Activated T-helper 1 cell treated with anti-CD3 and anti-CD28 coated beads, Interleukin-12 subunit alpha, Interleukin-12 subunit beta, Interleukin-2, Interleukin-4 antibody, amounts not matched to agents 30 ng/mL and 10 ng/mL and 1 ng/mL, durations not matched to agents 14 hours and 24 hours and 36 hours (primary cell): ENCODE data around the gene TLCD3B. TPM values are rescaled to one million over a fixed set of nuclear protein-coding genes. Genes with fewer than 3 reads are reported as not detected.
A peak's percentile ranks its signal among the peaks of the same experiment; 100 is the strongest.

Experiments
- DNase-seq: peaks from one replicate; pipeline ENCODE4 v3.0.0; 2021; ENCODE audit warnings: low spot score
- H3K27ac Mint-ChIP-seq: one replicate; pipeline ENCODE4 v1.8.0; 2021; ENCODE audit warnings: mild to moderate bottlenecking, mixed read lengths
- H3K27me3 Mint-ChIP-seq: one replicate; pipeline ENCODE4 v1.8.0; 2022; ENCODE audit warnings: mild to moderate bottlenecking, moderate library complexity, mixed read lengths; ENCODE audit not compliant: insufficient read depth
- H3K36me3 Mint-ChIP-seq: one replicate; pipeline ENCODE4 v1.8.0; 2021; ENCODE audit warnings: low read depth, mixed read lengths
- H3K4me1 Mint-ChIP-seq: one replicate; pipeline ENCODE4 v1.8.0; 2021; ENCODE audit warnings: low read depth, mixed read lengths
- H3K4me3 Mint-ChIP-seq: one replicate; pipeline ENCODE4 v1.8.0; 2021; ENCODE audit warnings: mild to moderate bottlenecking, moderate library complexity, mixed read lengths
- H3K9me3 Mint-ChIP-seq: one replicate; pipeline ENCODE4 v1.8.0; 2021; ENCODE audit warnings: mixed read lengths
- intact Hi-C: fragments of 100-400 bp; cut with micrococcal nuclease; formaldehyde crosslinking; loops from one replicate; pipeline ENCODE4 v1.15.1; 2024
- total RNA-seq: library from RNA; stranded (reverse); gene quantifications from 2 replicates; pipeline ENCODE4 v1.2.3, GENCODE V29; 2022

Gene TLCD3B, protein sequence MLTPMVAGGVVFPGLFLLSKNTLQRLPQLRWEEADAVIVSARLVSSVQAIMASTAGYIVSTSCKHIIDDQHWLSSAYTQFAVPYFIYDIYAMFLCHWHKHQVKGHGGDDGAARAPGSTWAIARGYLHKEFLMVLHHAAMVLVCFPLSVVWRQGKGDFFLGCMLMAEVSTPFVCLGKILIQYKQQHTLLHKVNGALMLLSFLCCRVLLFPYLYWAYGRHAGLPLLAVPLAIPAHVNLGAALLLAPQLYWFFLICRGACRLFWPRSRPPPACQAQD
- 1.6 and 1.9 TPM in 2 replicates for total RNA-seq

- intact Hi-C loops, result no loop called here
- Mint-ChIP-seq H3K36me3 (no peaks in the 10 kb centered on the region), H3K4me1 (peaks cover 16% of the 10 kb centered on the region), H3K9me3 (no peaks in the 10 kb centered on the region), H3K27me3 (peaks cover 50% of the 10 kb centered on the region), H3K27ac (peak within 1 kb of the TSS; percentile 38), H3K4me3 (no peak within 1 kb of the TSS)
- no peak for DNase-seq
Measured at GRCh38 chr16:30030841-30031413, at the start of gene TLCD3B. TLCD3B (minus strand) TSS chr16:30031271; CDS start chr16:30030527, 744 bp downstream.

GRCh38 chr16:30079480-30079879 lies 48.4 kb upstream of the TLCD3B start:
- H3K4me3 Mint-ChIP-seq, result peak overlapping the region; percentile 24
- intact Hi-C loops, result no loop called here
- peaks cover 39% of the 10 kb centered on the region for H3K4me1 Mint-ChIP-seq
- H3K27ac Mint-ChIP-seq, result no peak overlapping the region
- H3K36me3 Mint-ChIP-seq, result peaks cover 39% of the 10 kb centered on the region
- H3K27me3 Mint-ChIP-seq, result no peaks in the 10 kb centered on the region
- DNase-seq, result no peak
- no peaks in the 10 kb centered on the region for H3K9me3 Mint-ChIP-seq

GRCh38 chr16:30078744-30079143 lies 47.7 kb upstream of the TLCD3B start:
- H3K27me3 Mint-ChIP-seq, result no peaks in the 10 kb centered on the region
- no peak overlapping the region for H3K27ac Mint-ChIP-seq
- no peak overlapping the region for H3K4me3 Mint-ChIP-seq
- H3K36me3 Mint-ChIP-seq, result peaks cover 39% of the 10 kb centered on the region
- H3K4me1 Mint-ChIP-seq, result peaks cover 39% of the 10 kb centered on the region
- no peaks in the 10 kb centered on the region for H3K9me3 Mint-ChIP-seq
- no peak for DNase-seq
- intact Hi-C loops, result no loop called here

DNA sequence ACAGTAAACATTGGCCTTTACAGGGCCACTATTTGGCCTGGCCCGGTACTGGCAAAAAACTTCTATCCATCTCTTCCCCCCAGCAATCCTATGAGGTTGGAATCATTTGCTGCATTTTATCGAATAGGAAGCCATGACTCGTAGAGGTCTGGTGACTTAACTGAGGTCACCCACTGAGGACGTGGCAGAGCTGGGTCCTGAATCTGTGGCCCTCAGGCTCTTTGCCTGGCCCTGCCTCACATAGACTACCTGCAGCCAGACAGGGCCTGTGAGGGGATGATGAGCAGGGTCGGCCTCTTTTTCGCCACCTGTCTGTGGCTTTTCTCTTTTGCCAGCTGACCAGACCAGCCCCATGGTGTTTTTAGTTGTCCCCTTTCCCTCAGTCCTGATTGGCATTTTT lies 46.6 kb upstream of the TLCD3B start:
- no peaks in the 10 kb centered on the region for H3K9me3 Mint-ChIP-seq
- H3K4me1 Mint-ChIP-seq, result peaks cover 39% of the 10 kb centered on the region
- peak overlapping the region; percentile 33 for H3K27ac Mint-ChIP-seq
- peak overlapping the region; percentile 97 for H3K4me3 Mint-ChIP-seq
- no peak for DNase-seq
- intact Hi-C loops, result no loop called here
- peaks cover 33% of the 10 kb centered on the region for H3K36me3 Mint-ChIP-seq
- H3K27me3 Mint-ChIP-seq, result no peaks in the 10 kb centered on the region

- Mint-ChIP-seq H3K4me3 (peak overlapping the region; percentile 97), H3K9me3 (no peaks in the 10 kb centered on the region), H3K27me3 (no peaks in the 10 kb centered on the region), H3K36me3 (peaks cover 34% of the 10 kb centered on the region), H3K27ac (peak overlapping the region; percentile 81), H3K4me1 (peaks cover 44% of the 10 kb centered on the region)
- DNase-seq, result no peak
- intact Hi-C loops, result loop anchor here (1.0 kb wide), 2 partner anchors 16 to 20 kb away; partner anchors contain the start of gene YPEL3
Measured at GRCh38 chr16:30076276-30076791, 45.3 kb upstream of the TLCD3B start.

- H3K4me1 Mint-ChIP-seq, result peaks cover 44% of the 10 kb centered on the region
- peaks cover 34% of the 10 kb centered on the region for H3K36me3 Mint-ChIP-seq
- peak within 1 kb of the TSS; percentile 96 for H3K27ac Mint-ChIP-seq
- H3K27me3 Mint-ChIP-seq, result no peaks in the 10 kb centered on the region
- intact Hi-C loops, result loop anchor here (1.0 kb wide), 3 partner anchors 10 to 21 kb away; partner anchors contain the start of genes ALDOA and YPEL3
- peak; percentile 92 for DNase-seq
- H3K4me3 Mint-ChIP-seq, result peak within 1 kb of the TSS; percentile 97
- no peaks in the 10 kb centered on the region for H3K9me3 Mint-ChIP-seq
Measured at GRCh38 chr16:30075503-30076275, 44.6 kb upstream of the TLCD3B start, which contains the start of gene PPP4C. PPP4C (plus strand) TSS chr16:30075994; CDS start chr16:30076378, 384 bp downstream.

- H3K4me1 Mint-ChIP-seq, result peaks cover 39% of the 10 kb centered on the region
- H3K27ac Mint-ChIP-seq, result no peak overlapping the region
- intact Hi-C loops, result no loop called here
- DNase-seq, result no peak
- H3K36me3 Mint-ChIP-seq, result peaks cover 45% of the 10 kb centered on the region
- no peaks in the 10 kb centered on the region for H3K9me3 Mint-ChIP-seq
- no peaks in the 10 kb centered on the region for H3K27me3 Mint-ChIP-seq
- no peak overlapping the region for H3K4me3 Mint-ChIP-seq
Measured at GRCh38 chr16:30070490-30070889, 39.4 kb upstream of the TLCD3B start.

- Mint-ChIP-seq H3K4me1 (peaks cover 36% of the 10 kb centered on the region), H3K9me3 (no peaks in the 10 kb centered on the region), H3K27me3 (no peaks in the 10 kb centered on the region), H3K27ac (peak overlapping the region; percentile 47), H3K36me3 (peaks cover 45% of the 10 kb centered on the region), H3K4me3 (no peak overlapping the region)
- DNase-seq, result no peak
- intact Hi-C loops, result loop anchor here (5.0 kb wide), 1 partner anchor 263 kb away; the partner anchor contains the start of gene MAZ
Measured at GRCh38 chr16:30069611-30070462, 38.8 kb upstream of the TLCD3B start.

DNA sequence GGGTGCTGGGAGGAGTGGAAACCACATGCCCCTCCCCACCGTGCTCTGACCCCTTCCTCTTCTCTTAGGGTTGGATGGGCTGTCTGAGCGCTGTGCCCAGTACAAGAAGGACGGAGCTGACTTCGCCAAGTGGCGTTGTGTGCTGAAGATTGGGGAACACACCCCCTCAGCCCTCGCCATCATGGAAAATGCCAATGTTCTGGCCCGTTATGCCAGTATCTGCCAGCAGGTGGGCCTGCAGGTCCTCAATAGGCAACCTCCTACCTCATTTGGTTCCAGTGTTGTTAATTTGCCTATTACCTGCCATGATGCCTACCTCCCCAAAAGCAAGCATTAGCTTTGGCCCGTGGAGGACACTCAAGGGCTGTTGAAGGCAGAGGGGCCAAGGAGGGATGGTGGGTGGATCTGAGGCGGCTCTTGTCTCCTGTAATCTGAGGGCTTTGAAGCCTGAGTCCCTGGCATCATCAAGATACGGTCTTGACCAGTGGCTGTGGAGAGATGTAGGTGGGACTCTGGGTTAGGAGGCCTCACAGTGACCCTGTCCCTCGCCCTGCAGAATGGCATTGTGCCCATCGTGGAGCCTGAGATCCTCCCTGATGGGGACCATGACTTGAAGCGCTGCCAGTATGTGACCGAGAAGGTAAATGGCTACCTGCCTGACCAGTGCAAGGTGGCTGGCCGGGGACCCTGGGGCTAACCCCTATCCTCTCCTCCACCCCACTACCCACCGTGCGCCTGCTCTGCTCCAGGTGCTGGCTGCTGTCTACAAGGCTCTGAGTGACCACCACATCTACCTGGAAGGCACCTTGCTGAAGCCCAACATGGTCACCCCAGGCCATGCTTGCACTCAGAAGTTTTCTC lies 37.9 kb upstream of the TLCD3B start:
- Mint-ChIP-seq H3K4me3 (peak overlapping the region; percentile 72), H3K9me3 (no peaks in the 10 kb centered on the region), H3K27me3 (no peaks in the 10 kb centered on the region), H3K36me3 (peaks cover 47% of the 10 kb centered on the region), H3K27ac (peak overlapping the region; percentile 79), H3K4me1 (peaks cover 32% of the 10 kb centered on the region)
- intact Hi-C loops, result loop anchor here (5.0 kb wide), 1 partner anchor 262 kb away; the partner anchor contains the start of gene MAZ
- DNase-seq, result peak; percentile 36

DNA sequence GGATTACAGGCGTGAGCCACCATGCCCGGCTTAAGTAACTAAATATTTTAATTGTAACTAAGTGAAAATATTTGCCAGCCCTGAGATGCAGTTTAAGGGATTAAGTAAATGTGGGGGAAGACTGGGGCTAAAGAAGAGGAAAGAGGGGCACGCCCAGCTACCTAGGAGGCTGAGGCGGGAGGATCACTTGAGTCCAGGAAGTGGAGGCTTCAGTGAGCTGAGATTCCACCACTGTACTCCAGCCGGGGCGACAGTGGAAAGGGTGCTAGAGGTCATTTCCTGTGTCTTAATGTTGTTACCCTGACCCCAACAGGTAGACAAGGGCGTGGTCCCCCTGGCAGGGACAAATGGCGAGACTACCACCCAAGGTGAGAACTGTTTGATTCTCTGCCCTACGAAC lies 37.3 kb upstream of the TLCD3B start:
- H3K27ac Mint-ChIP-seq, result peak overlapping the region; percentile 79
- H3K4me3 Mint-ChIP-seq, result peak overlapping the region; percentile 72
- peaks cover 32% of the 10 kb centered on the region for H3K4me1 Mint-ChIP-seq
- intact Hi-C loops, result loop anchor here (5.0 kb wide), 1 partner anchor 261 kb away; the partner anchor contains the start of gene MAZ
- peaks cover 47% of the 10 kb centered on the region for H3K36me3 Mint-ChIP-seq
- no peaks in the 10 kb centered on the region for H3K9me3 Mint-ChIP-seq
- no peaks in the 10 kb centered on the region for H3K27me3 Mint-ChIP-seq
- DNase-seq, result no peak

DNA sequence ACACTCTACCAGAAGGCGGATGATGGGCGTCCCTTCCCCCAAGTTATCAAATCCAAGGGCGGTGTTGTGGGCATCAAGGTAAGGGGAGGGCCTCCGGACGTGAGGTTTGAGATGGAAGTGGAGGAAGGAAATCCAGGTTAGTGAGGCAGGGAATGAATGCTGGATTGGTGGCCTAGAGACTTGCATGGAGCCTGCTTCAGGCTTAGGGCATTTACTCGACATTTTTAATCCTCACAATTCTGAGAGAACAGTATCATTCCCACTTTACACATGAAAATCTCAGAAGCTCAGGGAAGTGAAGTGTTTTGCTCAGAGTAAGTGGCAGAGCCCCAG lies 36.5 kb upstream of the TLCD3B start:
- Mint-ChIP-seq H3K4me3 (peak overlapping the region; percentile 99), H3K27me3 (no peaks in the 10 kb centered on the region), H3K4me1 (peaks cover 32% of the 10 kb centered on the region), H3K27ac (peak overlapping the region; percentile 79), H3K9me3 (no peaks in the 10 kb centered on the region), H3K36me3 (peaks cover 47% of the 10 kb centered on the region)
- DNase-seq, result no peak
- intact Hi-C loops, result loop anchor here (5.0 kb wide), 1 partner anchor 260 kb away; the partner anchor contains the start of gene MAZ
